Uterus (tissue), 2 donors: ENCODE data around the gene MESD.

ENCODE experiments used
- POLR2A ChIP-seq, 2 donors: fragments of 450-650 bp; IDR thresholded peaks; one replicate each; pipeline ENCODE4 v1.6.1; 2016; ENCODE audit warnings: antibody characterized with exemption in 2 of 2, mild to moderate bottlenecking in 1 of 2, moderate library complexity in 1 of 2
- TF ChIP-seq, protein P1 (sequence below), 4 experiments: fragments of 200-600 bp in 2 of 4; fragments of 450-650 bp in 2 of 4; sonication (generic) in 2 of 4; IDR thresholded peaks; one replicate each; pipeline ENCODE4 v1.5.1; 2016 to 2019; ENCODE audit warnings: antibody characterized with exemption in 4 of 4, mild to moderate bottlenecking in 2 of 4, moderate library complexity in 1 of 4

DNA sequence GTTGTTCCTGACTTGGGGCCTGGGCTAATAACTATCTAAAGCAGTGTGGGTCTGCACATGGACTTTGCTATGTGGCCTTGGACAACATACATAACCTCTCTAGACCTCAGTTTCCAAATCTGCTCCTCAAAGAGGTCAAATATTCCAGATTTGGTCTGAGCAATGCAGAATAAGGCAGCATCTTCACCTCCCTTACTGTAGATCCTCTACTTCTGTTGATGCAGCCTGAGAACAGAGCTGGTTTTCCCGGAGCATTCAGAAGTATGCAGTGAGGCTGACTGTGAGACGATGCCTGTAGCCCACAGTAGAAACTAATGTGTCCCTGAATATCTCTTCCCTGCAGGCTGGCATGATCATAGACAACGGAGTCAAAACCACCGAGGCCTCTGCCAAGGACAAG lies 65.3 kb downstream of the MESD start:
- TF ChIP-seq, protein P1, sequence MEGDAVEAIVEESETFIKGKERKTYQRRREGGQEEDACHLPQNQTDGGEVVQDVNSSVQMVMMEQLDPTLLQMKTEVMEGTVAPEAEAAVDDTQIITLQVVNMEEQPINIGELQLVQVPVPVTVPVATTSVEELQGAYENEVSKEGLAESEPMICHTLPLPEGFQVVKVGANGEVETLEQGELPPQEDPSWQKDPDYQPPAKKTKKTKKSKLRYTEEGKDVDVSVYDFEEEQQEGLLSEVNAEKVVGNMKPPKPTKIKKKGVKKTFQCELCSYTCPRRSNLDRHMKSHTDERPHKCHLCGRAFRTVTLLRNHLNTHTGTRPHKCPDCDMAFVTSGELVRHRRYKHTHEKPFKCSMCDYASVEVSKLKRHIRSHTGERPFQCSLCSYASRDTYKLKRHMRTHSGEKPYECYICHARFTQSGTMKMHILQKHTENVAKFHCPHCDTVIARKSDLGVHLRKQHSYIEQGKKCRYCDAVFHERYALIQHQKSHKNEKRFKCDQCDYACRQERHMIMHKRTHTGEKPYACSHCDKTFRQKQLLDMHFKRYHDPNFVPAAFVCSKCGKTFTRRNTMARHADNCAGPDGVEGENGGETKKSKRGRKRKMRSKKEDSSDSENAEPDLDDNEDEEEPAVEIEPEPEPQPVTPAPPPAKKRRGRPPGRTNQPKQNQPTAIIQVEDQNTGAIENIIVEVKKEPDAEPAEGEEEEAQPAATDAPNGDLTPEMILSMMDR (IDR thresholded peaks at IDR 0.05) = no peak
- no peak for TF ChIP-seq POLR2A (IDR thresholded peaks at IDR 0.05)
